Left forelimb (tissue), 1 donor: ENCODE measurements around the gene PAQR3.
"Not testable (repeated sequence)": the region's sequence is repeated elsewhere in the genome, so short reads cannot be mapped to it uniquely, and the experiment has no call there.

Experiments
- DNase-seq: peaks from one replicate; pipeline ENCODE4 v3.0.0-alpha.2; 2018; ENCODE audit warnings: low spot score

The PAQR3 gene

GRCh38 chr4:78926826-78927225, 12.4 kb downstream of the PAQR3 start:
- DNase-seq = no peak

GRCh38 chr4:78923464-78924312, 15.6 kb downstream of the PAQR3 start:
- DNase-seq = no peak

DNA sequence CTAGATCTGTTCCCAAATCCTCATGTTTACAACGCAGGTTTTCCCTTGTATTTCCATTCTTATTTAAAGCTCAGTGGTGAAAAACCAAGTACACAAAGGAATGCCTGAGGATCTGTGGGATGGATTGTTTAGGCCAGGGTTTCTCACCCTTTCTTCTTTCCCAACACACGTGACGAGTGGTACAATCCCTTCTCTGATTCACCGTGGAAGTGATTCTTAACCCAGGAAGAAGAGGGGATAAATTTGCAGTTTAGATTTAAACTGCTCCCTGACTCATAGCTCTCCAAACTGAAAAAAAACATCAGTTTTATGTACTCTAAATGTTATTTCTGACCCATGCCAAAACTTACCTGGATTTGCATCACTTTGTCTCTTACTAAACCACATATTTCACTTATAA, 17.0 kb downstream of the PAQR3 start:
- no peak for DNase-seq

GRCh38 chr4:78910612-78911011, 28.6 kb downstream of the PAQR3 start:
- DNase-seq = no peak

GRCh38 chr4:78908974-78909373, 30.3 kb downstream of the PAQR3 start:
- DNase-seq = not testable (repeated sequence)

- DNase-seq = no peak
Observed at GRCh38 chr4:78907638-78908037, 31.6 kb downstream of the PAQR3 start.

DNA sequence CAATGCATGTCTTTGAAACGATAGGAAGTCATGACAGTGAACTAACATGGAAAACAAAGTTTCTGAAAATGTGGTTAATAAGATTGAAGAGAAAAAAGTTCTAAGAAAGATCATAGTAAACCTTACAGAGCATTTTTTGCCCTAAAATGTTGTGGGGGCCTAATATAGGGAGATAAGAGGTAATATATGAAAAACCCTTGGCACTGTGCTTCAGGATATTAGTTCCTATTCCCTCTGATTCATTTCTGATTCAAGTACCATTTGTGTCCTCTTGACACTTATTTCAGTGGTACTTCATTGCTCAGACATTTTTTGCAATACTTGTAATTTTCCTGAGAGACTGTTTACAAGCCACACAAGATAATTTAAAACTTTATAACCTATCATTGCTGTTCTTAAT, 35.1 kb downstream of the PAQR3 start:
- no peak for DNase-seq

GRCh38 chr4:78902298-78902697, 36.9 kb downstream of the PAQR3 start:
- DNase-seq = no peak

DNA sequence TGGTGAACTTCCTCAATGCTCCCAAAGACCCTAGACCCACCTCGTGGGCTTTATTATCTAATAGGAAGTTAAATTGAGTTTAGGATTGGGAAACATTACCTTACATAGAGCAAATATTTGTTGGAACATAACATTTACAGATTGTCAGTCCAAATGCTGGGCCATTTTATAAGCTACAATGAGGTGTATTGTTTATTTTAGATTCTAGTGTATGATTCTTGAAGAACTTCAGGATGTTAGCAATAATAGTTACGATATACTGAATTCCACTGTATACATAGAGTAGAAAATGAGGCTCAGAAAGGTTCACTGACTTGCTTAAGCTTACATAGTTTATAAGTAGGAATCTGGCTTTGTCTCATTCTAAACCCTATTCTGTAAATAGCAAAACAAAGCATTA, 37.4 kb downstream of the PAQR3 start:
- no peak for DNase-seq

GRCh38 chr4:78899302-78899701, 39.9 kb downstream of the PAQR3 start:
- DNase-seq = no peak

DNA sequence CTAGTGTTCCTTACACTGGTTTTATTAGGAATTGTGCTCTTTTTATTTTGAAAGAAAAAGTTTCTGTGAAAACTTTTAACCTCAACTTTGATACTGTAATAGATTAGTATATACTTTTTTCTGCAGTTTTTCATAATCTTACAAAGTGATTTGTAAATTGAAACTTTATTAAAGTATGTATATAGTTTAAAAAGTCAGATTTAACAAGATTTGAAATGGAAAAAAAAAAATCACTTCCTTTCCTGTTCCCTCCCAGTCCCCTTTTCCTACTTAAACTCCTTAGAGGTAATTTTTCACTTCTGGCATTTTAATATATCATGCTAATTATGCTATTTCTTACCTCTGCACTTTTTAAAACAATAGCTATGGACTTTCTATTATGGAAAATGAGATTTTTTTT, 49.3 kb downstream of the PAQR3 start:
- no peak for DNase-seq

DNA sequence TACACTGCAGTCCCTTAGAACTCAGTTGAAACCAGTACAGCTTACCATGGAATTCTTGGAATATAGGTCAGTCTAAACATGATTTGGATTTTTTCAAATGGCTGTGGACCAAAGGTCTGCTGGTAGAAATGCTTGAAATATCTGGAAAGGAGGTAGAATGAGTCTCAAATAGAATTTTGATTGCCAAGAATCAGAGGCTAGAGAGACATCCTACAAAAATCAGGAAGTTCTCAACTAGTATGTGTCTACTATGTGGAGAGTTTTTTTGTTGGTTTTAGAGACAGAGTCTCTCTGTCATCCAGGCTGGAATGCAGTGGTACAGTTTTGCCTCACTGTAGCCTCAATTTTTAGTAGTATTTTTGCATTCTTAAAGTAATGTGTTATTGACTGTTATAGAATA, 53.6 kb downstream of the PAQR3 start:
- no peak for DNase-seq

- no peak for DNase-seq
Observed at GRCh38 chr4:78880874-78881492, 58.3 kb downstream of the PAQR3 start.

GRCh38 chr4:78878031-78878430, 61.2 kb downstream of the PAQR3 start:
- DNase-seq = no peak

DNA sequence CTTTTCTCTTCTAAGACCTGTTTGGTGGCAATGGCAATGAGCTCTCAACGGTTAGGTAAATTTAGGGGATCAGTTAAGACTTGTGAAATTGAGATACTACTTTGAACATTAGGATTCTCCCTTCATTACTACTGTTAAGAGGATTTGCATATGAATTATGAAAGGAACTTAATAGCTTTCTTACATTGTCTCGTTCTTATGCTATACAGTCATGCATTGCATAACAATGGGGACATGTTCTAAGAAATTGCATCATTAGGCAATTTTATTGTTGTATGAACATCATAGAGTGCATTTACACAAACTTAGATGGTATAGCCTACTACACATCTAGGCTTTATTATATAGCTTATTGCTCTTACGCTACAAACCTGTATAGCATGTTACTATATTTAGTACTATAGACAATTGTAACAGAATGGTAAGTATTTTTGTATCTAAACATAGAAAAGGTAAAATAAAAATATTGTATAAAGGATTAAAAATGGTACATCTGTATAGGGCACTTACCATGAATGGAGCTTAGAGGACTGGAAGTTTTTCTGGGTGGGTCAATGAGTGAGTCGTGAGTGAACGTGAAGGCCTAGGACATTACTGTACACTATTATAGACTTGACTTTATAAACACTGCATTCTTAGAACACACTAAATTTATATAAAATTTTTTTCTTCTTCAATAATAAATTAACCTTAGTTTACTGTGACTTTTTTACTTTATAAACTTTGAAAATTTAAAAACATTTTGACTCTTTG, 62.5 kb downstream of the PAQR3 start:
- no peak for DNase-seq

DNA sequence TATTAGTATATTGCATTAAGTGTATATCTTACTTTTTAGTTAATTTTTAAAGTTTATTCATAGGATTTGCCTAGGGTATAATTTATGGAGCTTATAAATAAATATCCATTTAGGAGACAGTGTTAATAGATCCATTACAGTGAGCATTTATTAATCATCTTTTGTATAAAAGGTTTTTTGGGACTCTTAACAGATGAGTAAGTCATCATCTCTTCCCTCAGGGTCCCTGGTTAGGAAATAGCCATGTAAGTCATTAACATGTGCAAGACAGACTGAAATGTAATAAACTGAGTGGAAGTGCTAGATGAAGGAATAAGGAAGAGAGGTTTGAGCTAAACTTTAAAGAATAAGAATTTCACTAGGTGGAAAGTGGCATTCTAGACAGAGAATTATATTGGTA, 69.2 kb downstream of the PAQR3 start:
- DNase-seq = no peak

- DNase-seq = not testable (repeated sequence)
Observed at GRCh38 chr4:78868712-78869111, 70.5 kb downstream of the PAQR3 start.

- DNase-seq = no peak
Observed at GRCh38 chr4:78865451-78865850, 73.8 kb downstream of the PAQR3 start.

- DNase-seq = no peak
Observed at GRCh38 chr4:78864405-78865024, 74.7 kb downstream of the PAQR3 start.

- DNase-seq = no peak
Observed at GRCh38 chr4:78863991-78864390, 75.2 kb downstream of the PAQR3 start.

DNA sequence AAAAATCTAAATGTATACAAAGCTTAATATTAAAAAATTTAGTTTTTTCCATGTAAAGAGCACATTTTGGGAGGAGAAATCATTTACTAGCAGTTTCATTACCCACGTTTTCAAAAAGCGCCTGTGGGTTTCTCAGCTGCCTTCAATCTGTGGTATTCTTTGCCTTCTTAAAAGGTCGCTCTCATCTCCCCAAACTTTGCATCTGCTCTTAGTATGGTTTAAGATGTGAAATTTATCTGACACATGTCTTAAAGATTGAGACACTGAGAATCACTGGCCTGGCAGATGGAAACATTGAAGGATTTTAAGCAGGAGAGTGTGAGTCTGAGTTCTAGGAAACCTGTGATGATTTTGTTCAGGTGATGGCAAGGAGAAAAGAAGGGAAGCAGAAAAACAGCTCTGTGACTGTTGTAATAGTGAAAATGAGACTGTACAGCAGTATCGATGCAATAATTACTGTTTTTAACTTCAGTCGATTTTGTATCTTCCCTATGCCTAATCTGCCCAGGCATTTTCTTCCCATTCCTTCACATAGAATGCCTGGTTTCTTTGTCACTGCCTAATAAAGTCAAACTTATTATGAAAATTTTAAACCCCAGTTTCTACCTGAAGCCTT, 75.9 kb downstream of the PAQR3 start:
- DNase-seq = no peak

DNA sequence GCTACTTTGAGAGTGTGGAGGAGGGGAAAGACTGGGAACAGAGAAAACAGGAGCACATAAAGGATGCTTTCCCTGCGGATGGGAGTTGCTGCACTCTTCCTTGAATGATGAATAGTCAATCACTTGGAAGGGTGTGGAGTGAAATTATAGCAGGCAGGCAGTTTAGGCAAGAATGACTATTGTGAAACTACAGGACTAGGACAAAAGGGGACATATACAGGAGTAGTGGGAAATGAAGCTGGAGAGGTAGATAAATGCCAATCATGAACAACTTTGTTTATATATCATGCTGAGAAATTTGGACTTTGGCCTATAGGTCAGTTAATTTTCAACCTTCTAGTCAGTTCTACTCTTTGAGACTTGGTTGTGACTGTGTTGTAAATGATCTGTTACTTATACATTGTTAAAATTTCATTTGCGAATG, 76.9 kb downstream of the PAQR3 start:
- DNase-seq = no peak
